LNCAP (cell line): ENCODE results near the gene AP1M2.
A peak's percentile ranks its signal among the peaks of the same experiment; 100 is the strongest.

Experiments
- CTCF ChIP-seq: fragments of 450-650 bp; IDR thresholded peaks from 2 replicates; pipeline ENCODE4 v1.5.1; 2017; ENCODE audit warnings: mild to moderate bottlenecking

Gene AP1M2

GRCh38 chr19:10566408-10566657, 20.8 kb downstream of the AP1M2 start:
- TF ChIP-seq CTCF: no peak

GRCh38 chr19:10565567-10566407, 21.3 kb downstream of the AP1M2 start, which contains the start of gene KRI1:
KRI1 (minus strand) TSS chr19:10566010; CDS start chr19:10565999, 11 bp downstream.
- TF ChIP-seq CTCF: no peak

GRCh38 chr19:10565028-10565566, 22.0 kb downstream of the AP1M2 start:
- TF ChIP-seq CTCF: peak; percentile 43

GRCh38 chr19:10562609-10563008, 24.5 kb downstream of the AP1M2 start:
- no peak for TF ChIP-seq CTCF

GRCh38 chr19:10560154-10560553, 27.0 kb downstream of the AP1M2 start:
- TF ChIP-seq CTCF: no peak

GRCh38 chr19:10557603-10558197, 29.4 kb downstream of the AP1M2 start:
- TF ChIP-seq CTCF: no peak

- no peak for TF ChIP-seq CTCF
Observed at GRCh38 chr19:10555610-10555973, 31.5 kb downstream of the AP1M2 start.
